Mesenteric fat pad (tissue), 1 donor: ENCODE results near the gene IKZF2. TPM values are rescaled to one million over a fixed set of nuclear protein-coding genes. Genes with fewer than 3 reads are reported as not detected.

Source experiments
- DNase-seq: peaks from one replicate; pipeline ENCODE4 v3.0.0-alpha.2; 2020; ENCODE audit warnings: low spot score
- total RNA-seq: library from RNA; stranded (reverse); fragmentation: NEBNext Ultra II Directional; extraction: Animal tissue kit (Norgen Biotek cat#: 25700); gene quantifications from one replicate; pipeline ENCODE4 v1.2.1, GENCODE V29; 2021
- donor health status: DM: yes; HTN: yes; CAD: no.

Gene IKZF2
- total RNA-seq, 1 donor from 2014 or later: 7.6 TPM

- no peak for DNase-seq
Measured at GRCh38 chr2:213156717-213157116, 5.3 kb upstream of the IKZF2 start.

DNA sequence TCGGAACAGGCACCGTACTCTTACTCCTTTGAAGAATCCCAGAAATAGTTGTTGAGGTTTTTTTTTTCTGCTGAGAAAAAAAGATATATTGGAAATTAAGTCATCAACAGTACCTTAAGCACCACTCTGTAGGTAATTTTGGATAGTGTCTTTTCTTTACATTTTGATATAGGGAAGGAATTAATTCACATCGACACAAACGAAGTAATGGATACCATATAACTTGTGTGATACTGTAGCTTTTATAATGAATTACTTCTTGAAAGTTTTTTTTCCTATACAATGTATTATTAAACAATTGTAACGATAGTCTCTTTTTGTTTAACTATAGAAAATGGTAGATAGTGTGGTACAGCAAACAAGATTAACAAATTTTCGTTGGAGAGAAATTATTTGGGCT, 1.5 kb upstream of the IKZF2 start:
- DNase-seq: no peak

DNA sequence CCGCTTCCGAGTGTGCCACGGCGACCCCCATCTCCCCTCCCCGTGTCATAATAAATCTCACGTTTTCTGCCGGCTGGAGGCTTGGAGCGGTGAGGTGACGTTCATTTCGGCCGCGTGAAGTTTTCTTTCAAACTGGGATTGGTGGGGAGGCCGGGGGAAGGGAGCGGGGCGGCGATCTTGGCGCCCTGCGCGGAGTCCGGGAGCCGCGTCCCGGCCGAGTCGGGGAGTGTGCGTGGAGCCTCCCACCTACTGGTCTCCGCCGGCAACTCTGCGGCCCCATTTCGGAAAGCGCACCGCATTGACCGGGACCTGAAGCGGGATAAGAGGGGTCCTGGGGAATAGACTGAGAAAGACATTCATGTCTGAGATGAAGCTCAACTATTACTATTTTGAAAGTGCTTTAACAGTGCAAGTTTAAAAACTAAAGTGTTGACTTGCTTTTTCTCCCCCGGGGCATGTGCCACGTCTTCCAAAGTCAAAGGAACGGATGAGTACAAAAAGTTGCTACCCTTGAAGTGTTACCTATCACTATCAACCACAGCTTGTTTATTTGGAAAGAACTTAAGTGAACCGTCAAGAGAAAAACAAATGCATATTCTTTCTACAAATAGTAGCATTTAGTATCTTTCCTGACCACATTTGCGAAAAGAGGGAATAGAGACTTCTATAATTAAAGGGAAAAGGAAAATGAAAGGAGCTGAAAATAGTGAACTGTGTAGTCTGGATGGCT, 818 bp upstream of the IKZF2 start:
- DNase-seq: peak; percentile 90

GRCh38 chr2:213150315-213151097, 906 bp downstream of the IKZF2 start:
- no peak for DNase-seq

- DNase-seq: no peak
Measured at GRCh38 chr2:213149949-213150314, 1.5 kb downstream of the IKZF2 start.

- DNase-seq: no peak
Measured at GRCh38 chr2:213149294-213149875, 2.0 kb downstream of the IKZF2 start.

GRCh38 chr2:213148572-213149261, 2.7 kb downstream of the IKZF2 start:
- no peak for DNase-seq

DNA sequence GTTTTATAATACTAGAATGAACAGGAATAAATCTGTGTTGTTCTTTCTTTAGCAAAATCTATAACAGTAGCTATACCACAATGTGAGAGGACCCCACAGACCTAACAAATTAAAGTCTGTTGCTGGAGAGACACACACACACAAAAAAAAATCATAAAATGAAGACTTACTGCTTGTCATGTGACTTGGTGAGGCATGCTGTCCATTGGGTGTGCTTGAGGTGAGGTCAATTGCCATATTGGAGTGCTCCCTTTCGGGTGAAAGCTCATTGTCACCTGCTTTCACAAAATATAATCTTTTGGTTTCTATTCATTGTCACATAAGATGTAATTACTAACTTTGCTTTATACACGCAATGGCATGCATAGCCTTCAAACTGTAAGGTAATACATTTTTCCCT, 3.9 kb downstream of the IKZF2 start:
- DNase-seq: no peak

DNA sequence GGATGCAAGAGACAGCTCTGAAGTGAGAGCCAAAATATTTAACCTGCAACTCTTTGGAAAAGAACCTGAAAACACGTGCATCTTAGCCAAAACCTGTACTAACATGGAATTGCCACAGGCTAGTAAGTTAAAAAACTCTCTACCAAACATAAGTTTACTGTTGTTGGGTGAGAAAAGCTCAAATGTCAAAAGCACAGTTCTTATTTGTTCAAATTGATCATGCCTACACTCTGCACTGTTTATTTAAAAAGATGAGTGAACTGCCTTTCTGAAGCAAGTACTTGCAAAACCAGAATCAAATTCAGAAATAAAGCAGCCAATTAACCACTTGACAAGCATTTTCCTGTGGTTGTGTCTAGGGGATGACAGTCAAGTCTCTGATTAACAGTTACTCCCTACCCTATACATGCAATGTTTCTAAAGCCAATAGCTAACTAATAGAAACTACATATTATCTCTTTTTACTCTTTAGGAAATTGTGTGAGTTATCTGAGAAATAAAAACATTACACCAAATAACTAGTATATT, 5.6 kb downstream of the IKZF2 start:
- DNase-seq: no peak

DNA sequence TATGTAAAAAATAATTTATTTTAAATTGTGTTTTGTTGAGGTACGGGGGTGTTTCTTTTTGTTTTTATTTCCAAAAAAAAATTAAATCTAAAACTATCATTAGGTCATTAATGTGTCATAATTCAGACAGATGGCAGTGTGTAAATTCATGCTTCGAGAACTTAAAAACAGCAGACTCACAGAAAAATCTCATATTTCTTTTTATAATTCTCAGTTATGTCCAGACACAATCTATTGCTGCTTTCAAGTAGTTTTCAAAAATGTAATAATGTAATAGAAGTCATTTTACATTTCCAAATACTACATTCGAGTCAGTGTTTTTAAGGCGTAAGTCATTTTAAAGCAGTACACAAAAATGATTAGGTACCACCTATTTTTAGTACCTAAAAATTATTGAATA, 14.3 kb downstream of the IKZF2 start:
- DNase-seq: no peak

GRCh38 chr2:213129311-213129710, 22.1 kb downstream of the IKZF2 start:
- no peak for DNase-seq

DNA sequence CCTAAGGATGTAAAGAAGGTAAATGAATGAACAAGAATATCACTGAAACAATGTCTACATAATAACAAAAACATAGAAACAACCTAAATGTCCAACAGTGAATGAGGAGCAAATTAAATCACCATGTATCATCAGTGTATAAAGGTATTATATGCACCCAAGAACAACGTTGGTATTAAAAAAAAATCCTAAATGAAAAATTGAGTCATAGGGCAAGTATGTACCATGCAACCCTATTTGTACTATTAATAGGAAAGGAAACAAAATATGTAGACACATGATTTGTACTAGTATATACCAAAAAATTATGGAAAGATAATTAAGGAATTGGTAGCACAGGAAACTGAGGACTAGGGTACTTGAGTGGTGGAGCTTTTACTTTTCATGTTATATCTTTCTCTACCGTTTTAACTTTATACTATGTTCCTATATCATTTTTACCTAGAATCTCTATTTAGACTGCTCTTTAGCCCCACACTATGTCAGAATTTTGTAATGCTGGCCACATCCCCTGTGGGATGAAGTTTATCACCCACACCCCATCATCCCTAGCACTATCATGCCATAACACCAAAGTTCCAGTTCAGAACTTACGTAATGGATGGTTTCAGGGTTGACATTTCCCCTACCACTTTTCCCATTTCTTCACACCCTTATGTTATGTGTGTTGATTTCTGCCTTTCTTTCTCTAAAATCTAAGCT, 25.6 kb downstream of the IKZF2 start:
- DNase-seq: no peak

GRCh38 chr2:213122725-213123124, 28.7 kb downstream of the IKZF2 start:
- no peak for DNase-seq

DNA sequence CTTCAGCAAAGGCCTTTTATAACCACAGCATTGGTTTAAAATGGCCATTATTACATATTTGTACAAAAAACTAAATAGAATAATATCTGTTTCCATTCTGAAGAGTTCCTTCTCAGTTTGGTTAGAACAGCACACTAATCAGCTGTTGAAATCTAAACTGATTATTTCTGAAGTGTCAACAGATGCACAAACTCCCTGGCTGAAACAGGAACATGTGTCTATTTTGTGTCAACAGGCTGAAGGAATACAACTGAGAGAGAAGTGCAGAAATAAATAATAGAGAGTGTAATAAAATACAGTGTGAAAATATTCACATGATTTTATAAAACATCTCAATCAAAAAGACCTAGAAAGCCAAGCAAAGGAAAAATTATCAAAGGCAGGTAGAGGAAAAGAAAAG, 29.7 kb downstream of the IKZF2 start:
- no peak for DNase-seq

GRCh38 chr2:213119061-213119809, 32.2 kb downstream of the IKZF2 start:
- DNase-seq: no peak

GRCh38 chr2:213108308-213108707, 43.1 kb downstream of the IKZF2 start:
- DNase-seq: no peak

DNA sequence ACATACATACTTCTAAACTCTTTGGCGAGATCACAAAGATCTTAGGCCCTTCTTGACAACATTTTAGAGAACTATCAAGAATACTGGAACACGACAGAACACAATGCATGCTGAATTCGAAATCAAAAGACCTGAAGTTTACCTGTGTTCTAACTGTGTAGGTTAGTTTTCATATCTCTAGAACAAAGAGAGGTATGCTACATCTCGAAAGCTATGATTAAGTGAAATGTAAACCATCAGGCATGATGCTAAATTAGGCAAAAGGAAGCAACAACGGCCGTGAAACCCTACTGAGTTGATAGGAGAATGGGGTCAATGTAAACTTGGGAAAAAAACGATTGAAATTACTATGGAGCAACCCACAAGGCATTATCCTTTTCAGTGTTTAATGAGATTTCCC, 43.7 kb downstream of the IKZF2 start:
- no peak for DNase-seq

GRCh38 chr2:213105212-213105611, 46.2 kb downstream of the IKZF2 start:
- no peak for DNase-seq

DNA sequence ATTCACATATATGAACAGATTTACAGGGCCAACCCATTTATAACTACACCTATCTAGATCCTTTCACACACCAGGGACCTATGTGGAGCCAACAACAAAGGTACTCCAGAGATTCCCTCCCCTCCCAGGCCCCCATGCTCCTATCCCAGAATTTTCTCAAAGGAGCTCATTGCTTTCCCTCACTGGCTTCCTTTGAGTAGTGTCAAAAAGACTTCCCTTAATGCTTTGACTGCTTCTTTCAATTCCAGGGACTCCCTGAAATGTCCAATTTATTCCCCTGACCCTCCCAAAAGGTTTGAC, 46.6 kb downstream of the IKZF2 start:
- no peak for DNase-seq

DNA sequence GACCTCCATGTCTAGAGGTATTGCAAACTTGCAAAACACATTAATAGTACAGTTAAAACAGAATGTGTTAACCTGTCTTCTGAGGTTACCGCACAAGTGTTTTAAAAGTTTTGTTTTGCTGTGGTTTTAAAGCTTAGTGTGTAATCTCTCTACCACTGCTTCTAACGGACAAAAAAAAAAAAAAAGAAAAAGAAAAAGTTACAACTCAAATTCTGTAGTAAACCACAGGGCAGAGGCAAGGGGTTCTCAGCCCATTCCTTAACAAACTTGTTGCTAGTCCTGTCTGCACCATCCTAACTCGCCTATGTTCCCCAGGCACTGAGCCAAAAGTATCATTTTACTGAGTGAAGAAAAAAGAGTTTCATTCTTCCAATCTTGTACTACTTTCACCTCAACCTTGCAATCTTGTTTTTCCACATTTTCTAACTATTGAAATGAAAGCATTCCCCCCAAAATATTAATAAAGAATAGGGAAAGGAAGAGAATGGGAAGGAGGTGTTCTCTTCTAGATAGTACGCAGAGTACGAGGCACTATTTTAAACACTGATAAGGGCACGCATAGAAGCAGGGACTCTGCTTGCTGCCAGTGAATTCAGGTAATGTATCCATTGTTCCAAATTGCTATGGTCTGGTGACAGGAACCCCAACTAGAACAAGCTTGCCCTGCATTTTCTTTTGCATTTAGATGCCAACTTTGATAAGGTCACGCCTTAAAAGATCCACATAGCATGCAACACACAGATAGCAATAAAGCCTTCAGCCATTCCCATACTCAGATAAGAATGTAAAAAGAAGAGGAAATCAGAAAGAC, 47.1 kb downstream of the IKZF2 start:
- no peak for DNase-seq
